Peyer's patch (tissue), 4 donors: ENCODE measurements around the gene FAM131A. TPM values are rescaled to one million over a fixed set of nuclear protein-coding genes. Genes with fewer than 3 reads are reported as not detected.

Experiments used
- DNase-seq, 3 donors: peaks; one replicate each; pipeline ENCODE4 v3.0.0-alpha.2; 2017 to 2019
- H3K27ac ChIP-seq, 4 donors: fragments of 200-600 bp; sonication (generic); one replicate each; pipeline ENCODE4 v1.5.1; 2016 to 2019
- H3K27me3 ChIP-seq, 2 donors: fragments of 200-600 bp; sonication (generic); one replicate each; pipeline ENCODE4 v1.5.1; 2019
- H3K36me3 ChIP-seq, 3 donors: fragments of 200-600 bp; sonication (generic); one replicate each; pipeline ENCODE4 v1.5.1; 2016 to 2019
- H3K4me1 ChIP-seq, 4 donors: fragments of 200-600 bp; sonication (generic); one replicate each; pipeline ENCODE4 v1.5.1; 2016 to 2019
- H3K4me3 ChIP-seq, 4 donors: fragments of 200-600 bp; sonication (generic); 1 replicate in 3 of 4; 2 replicates in 1 of 4; pipeline ENCODE4 v1.5.1; 2016 to 2019; ENCODE audit warnings: mild to moderate bottlenecking in 1 of 4
- H3K9me3 ChIP-seq, 4 donors: fragments of 200-600 bp; sonication (generic); one replicate each; pipeline ENCODE4 v1.5.1; 2016 to 2019; ENCODE audit warnings: mild to moderate bottlenecking in 1 of 4
- CTCF ChIP-seq, 6 experiments: fragments of 450-650 bp in 4 of 6; fragments of 200-600 bp in 2 of 6; sonication (generic) in 1 of 6; IDR thresholded peaks; one replicate each; pipeline ENCODE4 v1.5.1; 2017 to 2019; ENCODE audit warnings: antibody characterized with exemption in 6 of 6, mild to moderate bottlenecking in 3 of 6, moderate library complexity in 1 of 6
- POLR2A ChIP-seq, 2 donors: fragments of 450-650 bp; IDR thresholded peaks; one replicate each; pipeline ENCODE4 v1.5.1; 2017; ENCODE audit warnings: antibody characterized with exemption in 2 of 2, mild to moderate bottlenecking in 2 of 2, moderate library complexity in 2 of 2
- total RNA-seq, 4 donors: library from RNA; depleted of rRNA; stranded (reverse); fragments of >200 nt; gene quantifications; one replicate each; pipeline ENCODE4 v1.1.0, GENCODE V29; 2016

Gene FAM131A
- total RNA-seq, 4 donors from 2014 or later: 5.8 to 47.9 (median 19.6) TPM

GRCh38 chr3:184388164-184388935 lies 51.0 kb downstream of the FAM131A start:
- Histone ChIP-seq H3K4me1 (no peaks in the 10 kb centered on the region), H3K4me3 (no peak overlapping the region), H3K36me3 (no peaks in the 10 kb centered on the region), H3K9me3 (no peaks in the 10 kb centered on the region), H3K27ac (no peak overlapping the region), H3K27me3 (no peaks in the 10 kb centered on the region)
- no peak for DNase-seq
- TF ChIP-seq CTCF (IDR thresholded peaks at IDR 0.05): no peak
- no peak for TF ChIP-seq POLR2A (IDR thresholded peaks at IDR 0.05)

- H3K36me3 ChIP-seq: no peaks in the 10 kb centered on the region
- no peak overlapping the region for H3K4me3 ChIP-seq
- no peak for TF ChIP-seq POLR2A (IDR thresholded peaks at IDR 0.05)
- no peak for TF ChIP-seq CTCF (IDR thresholded peaks at IDR 0.05)
- H3K27me3 ChIP-seq: no peaks in the 10 kb centered on the region
- no peak overlapping the region for H3K27ac ChIP-seq
- no peak for DNase-seq
- no peaks in the 10 kb centered on the region for H3K4me1 ChIP-seq
- H3K9me3 ChIP-seq: no peaks in the 10 kb centered on the region
Observed at GRCh38 chr3:184388936-184389230, 51.5 kb downstream of the FAM131A start.

GRCh38 chr3:184389384-184389783 lies 52.0 kb downstream of the FAM131A start:
- Histone ChIP-seq H3K36me3 (no peaks in the 10 kb centered on the region), H3K27me3 (no peaks in the 10 kb centered on the region), H3K4me1 (no peaks in the 10 kb centered on the region), H3K27ac (no peak overlapping the region), H3K4me3 (no peak overlapping the region), H3K9me3 (no peaks in the 10 kb centered on the region)
- DNase-seq: no peak
- TF ChIP-seq CTCF (IDR thresholded peaks at IDR 0.05): no peak
- no peak for TF ChIP-seq POLR2A (IDR thresholded peaks at IDR 0.05)

- no peaks in the 10 kb centered on the region for H3K9me3 ChIP-seq
- no peaks in the 10 kb centered on the region for H3K4me1 ChIP-seq
- DNase-seq: no peak
- H3K27ac ChIP-seq: no peak overlapping the region
- H3K4me3 ChIP-seq: no peak overlapping the region
- no peak for TF ChIP-seq POLR2A (IDR thresholded peaks at IDR 0.05)
- TF ChIP-seq CTCF (IDR thresholded peaks at IDR 0.05): no peak
- H3K27me3 ChIP-seq: no peaks in the 10 kb centered on the region
- no peaks in the 10 kb centered on the region for H3K36me3 ChIP-seq
Observed at GRCh38 chr3:184389935-184390528, 52.6 kb downstream of the FAM131A start.

- no peaks in the 10 kb centered on the region for H3K36me3 ChIP-seq
- H3K9me3 ChIP-seq: no peaks in the 10 kb centered on the region
- H3K27me3 ChIP-seq: no peaks in the 10 kb centered on the region
- DNase-seq: no peak
- no peak overlapping the region for H3K4me3 ChIP-seq
- TF ChIP-seq POLR2A (IDR thresholded peaks at IDR 0.05) (no peak), CTCF (IDR thresholded peaks at IDR 0.05) (no peak)
- H3K27ac ChIP-seq: no peak overlapping the region
- H3K4me1 ChIP-seq: no peaks in the 10 kb centered on the region
Observed at GRCh38 chr3:184391266-184391665, 53.9 kb downstream of the FAM131A start.
